WERI-Rb-1 (cell line): Measurements from ENCODE around the gene MILR1.

Experiments used
- DNase-seq: peaks from one replicate; pipeline ENCODE4 v3.0.0-alpha.2; 2020
- H3K27ac ChIP-seq: fragments of 250-450 bp; sonication (Bioruptor Pico); 2 replicates; pipeline ENCODE4 v1.5.1; 2020; ENCODE audit warnings: mild to moderate bottlenecking, moderate library complexity
- H3K27me3 ChIP-seq: fragments of 250-450 bp; sonication (Bioruptor Pico); 2 replicates; pipeline ENCODE4 v1.5.1; 2021; ENCODE audit warnings: mild to moderate bottlenecking, low read depth, moderate library complexity; ENCODE audit not compliant: insufficient read depth, severe bottlenecking
- H3K36me3 ChIP-seq: fragments of 250-450 bp; sonication (Bioruptor Pico); 2 replicates; pipeline ENCODE4 v1.5.1; 2020; ENCODE audit warnings: mild to moderate bottlenecking, moderate library complexity
- H3K4me3 ChIP-seq: 2 replicates; pipeline ENCODE4 v1.5.1; 2011; ENCODE audit warnings: low read depth, mild to moderate bottlenecking, control low read depth, low read length
- H3K9me3 ChIP-seq: fragments of 250-450 bp; sonication (Bioruptor Pico); 2 replicates; pipeline ENCODE4 v1.5.1; 2021; ENCODE audit warnings: mild to moderate bottlenecking, moderate library complexity; ENCODE audit not compliant: severe bottlenecking
- TF ChIP-seq, protein P1 (sequence below): IDR thresholded peaks from 2 replicates; pipeline ENCODE4 v1.5.1; 2011; ENCODE audit warnings: low read depth, mild to moderate bottlenecking, control low read depth, inconsistent platforms, low read length

MILR1 gene

GRCh38 chr17:64503821-64504768 is 55.2 kb downstream of the MILR1 start:
- Histone ChIP-seq H3K36me3 (peaks cover 77% of the 10 kb centered on the region), H3K27me3 (no peaks in the 10 kb centered on the region), H3K27ac (no peak overlapping the region), H3K9me3 (no peaks in the 10 kb centered on the region), H3K4me3 (peak overlapping the region; percentile 93)
- TF ChIP-seq, protein P1, sequence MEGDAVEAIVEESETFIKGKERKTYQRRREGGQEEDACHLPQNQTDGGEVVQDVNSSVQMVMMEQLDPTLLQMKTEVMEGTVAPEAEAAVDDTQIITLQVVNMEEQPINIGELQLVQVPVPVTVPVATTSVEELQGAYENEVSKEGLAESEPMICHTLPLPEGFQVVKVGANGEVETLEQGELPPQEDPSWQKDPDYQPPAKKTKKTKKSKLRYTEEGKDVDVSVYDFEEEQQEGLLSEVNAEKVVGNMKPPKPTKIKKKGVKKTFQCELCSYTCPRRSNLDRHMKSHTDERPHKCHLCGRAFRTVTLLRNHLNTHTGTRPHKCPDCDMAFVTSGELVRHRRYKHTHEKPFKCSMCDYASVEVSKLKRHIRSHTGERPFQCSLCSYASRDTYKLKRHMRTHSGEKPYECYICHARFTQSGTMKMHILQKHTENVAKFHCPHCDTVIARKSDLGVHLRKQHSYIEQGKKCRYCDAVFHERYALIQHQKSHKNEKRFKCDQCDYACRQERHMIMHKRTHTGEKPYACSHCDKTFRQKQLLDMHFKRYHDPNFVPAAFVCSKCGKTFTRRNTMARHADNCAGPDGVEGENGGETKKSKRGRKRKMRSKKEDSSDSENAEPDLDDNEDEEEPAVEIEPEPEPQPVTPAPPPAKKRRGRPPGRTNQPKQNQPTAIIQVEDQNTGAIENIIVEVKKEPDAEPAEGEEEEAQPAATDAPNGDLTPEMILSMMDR: no peak
- no peak for DNase-seq

DNA sequence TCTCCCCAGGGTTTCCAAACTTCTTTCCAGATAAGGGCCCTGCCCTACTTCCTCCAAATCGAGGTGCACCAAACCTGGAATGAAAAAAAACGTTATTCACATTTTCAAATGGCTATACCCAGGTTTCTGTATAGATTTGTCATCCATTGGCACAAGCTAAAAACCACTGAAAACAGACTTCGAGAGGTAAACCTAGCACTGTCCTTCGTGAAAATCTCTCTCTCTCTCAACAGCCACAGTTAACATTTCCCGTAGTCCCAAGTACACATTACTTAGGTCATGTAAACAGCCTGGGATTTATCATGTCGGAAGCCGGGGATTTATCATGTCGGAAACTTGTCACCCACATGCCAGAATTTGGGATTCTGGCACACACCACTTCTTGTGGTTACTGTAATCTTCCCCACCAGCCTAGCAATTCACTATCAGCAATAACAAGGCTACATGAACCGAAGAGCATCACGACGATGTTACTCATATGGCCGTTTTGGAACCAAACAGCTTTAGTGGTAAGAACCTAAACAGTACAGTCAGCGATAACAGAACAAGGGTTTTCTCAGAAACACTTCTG is 55.9 kb downstream of the MILR1 start:
- peak overlapping the region; percentile 93 for H3K4me3 ChIP-seq
- peak overlapping the region; percentile 99 for H3K27ac ChIP-seq
- DNase-seq: no peak
- no peaks in the 10 kb centered on the region for H3K27me3 ChIP-seq
- peaks cover 77% of the 10 kb centered on the region for H3K36me3 ChIP-seq
- H3K9me3 ChIP-seq: no peaks in the 10 kb centered on the region
- TF ChIP-seq, protein P1: no peak

DNA sequence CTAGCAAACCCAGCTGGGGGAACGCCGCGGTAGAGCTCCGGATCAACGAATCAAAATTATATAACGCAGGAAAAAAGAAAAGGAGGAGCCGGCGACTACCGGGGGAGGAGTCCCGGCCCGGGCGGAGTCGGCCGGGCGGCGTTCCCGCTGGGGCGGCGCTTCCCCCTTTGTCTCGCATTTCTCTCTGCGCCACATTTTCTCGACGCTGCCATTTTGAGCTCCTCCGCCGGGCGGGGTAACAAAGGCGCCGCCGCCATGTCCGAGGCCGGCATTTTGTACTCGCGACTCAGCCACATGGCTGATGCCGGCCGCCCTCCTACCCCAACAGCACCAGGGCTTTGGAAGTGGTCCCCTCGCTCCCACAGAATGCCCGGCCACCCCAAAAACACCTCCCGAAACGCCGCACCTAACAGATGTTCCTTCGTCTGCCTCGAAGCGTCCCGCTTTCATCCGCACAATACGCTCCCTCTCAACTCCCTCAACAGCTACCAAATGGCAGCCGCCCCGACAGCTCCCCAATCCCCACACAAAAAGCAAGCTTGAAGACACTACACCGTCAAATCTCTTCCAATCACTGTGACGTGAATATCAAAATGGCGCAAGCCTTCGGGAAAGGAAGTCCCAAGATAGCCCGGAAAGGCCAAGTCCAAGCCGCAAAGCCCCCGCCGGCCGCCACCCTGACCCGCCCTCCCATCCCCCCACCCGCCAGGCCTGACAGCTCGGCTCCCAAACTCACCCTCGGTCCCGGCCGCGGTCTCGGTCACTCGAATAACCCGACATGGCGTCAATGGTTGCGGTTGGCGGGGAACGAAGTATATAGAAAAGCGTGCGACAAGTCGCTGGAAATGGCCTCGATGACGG is 56.7 kb downstream of the MILR1 start:
- Histone ChIP-seq H3K4me3 (peak overlapping the region; percentile 93), H3K27ac (peak overlapping the region; percentile 99), H3K27me3 (no peaks in the 10 kb centered on the region), H3K36me3 (peaks cover 77% of the 10 kb centered on the region), H3K9me3 (no peaks in the 10 kb centered on the region)
- TF ChIP-seq, protein P1: no peak
- peak; percentile 86 for DNase-seq

- Histone ChIP-seq H3K27me3 (no peaks in the 10 kb centered on the region), H3K36me3 (peaks cover 76% of the 10 kb centered on the region), H3K4me3 (peak within 1 kb of the TSS; percentile 93), H3K27ac (peak within 1 kb of the TSS; percentile 99), H3K9me3 (no peaks in the 10 kb centered on the region)
- TF ChIP-seq, protein P1: no peak
- DNase-seq: peak; percentile 99
Observed at GRCh38 chr17:64506201-64506575, 57.3 kb downstream of the MILR1 start, which contains the start of gene DDX5. DDX5 (minus strand) TSS chr17:64506289; CDS start chr17:64506119, 170 bp downstream.

GRCh38 chr17:64506576-64507412 is 57.9 kb downstream of the MILR1 start, which contains the start of gene CEP95:
CEP95 (plus strand) TSS chr17:64506977; CDS start chr17:64507098, 121 bp downstream.
- peak; percentile 99 for DNase-seq
- Histone ChIP-seq H3K36me3 (peaks cover 76% of the 10 kb centered on the region), H3K27ac (peak within 1 kb of the TSS; percentile 99), H3K4me3 (peak within 1 kb of the TSS; percentile 93), H3K9me3 (no peaks in the 10 kb centered on the region), H3K27me3 (no peaks in the 10 kb centered on the region)
- TF ChIP-seq, protein P1: no peak
